GDM1 (cell line): ENCODE results near the gene EGFR.
A peak's percentile ranks its signal among the peaks of the same experiment; 100 is the strongest.

Experiments
- DNase-seq: peaks from one replicate; lab custom pipeline; 2025; lab: John Stamatoyannopoulos, UW

The EGFR gene

DNA sequence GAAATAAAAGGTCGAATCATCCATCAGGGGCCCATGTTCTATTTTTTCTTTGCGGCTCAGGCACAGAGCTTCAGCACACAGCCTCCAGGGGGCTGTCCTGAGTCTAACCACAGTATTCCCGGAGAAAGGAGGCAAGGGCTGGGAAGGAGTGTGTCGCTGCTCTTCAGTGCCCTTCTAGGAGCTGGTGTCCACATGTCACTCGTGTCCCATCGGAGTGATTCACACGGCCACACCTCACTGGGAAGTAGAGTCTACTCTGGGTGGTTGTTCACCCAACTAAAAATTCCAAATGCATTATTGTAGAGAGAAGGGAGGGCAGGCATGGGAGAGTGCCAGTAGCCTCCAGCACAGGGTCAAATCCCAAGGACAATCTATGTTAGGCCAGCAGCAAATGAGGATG is 231.5 kb downstream of the EGFR start:
- no peak for DNase-seq

GRCh38 chr7:55251313-55251712 is 232.5 kb downstream of the EGFR start:
- no peak for DNase-seq

- no peak for DNase-seq
Measured at GRCh38 chr7:55251911-55252310, 233.1 kb downstream of the EGFR start.

DNA sequence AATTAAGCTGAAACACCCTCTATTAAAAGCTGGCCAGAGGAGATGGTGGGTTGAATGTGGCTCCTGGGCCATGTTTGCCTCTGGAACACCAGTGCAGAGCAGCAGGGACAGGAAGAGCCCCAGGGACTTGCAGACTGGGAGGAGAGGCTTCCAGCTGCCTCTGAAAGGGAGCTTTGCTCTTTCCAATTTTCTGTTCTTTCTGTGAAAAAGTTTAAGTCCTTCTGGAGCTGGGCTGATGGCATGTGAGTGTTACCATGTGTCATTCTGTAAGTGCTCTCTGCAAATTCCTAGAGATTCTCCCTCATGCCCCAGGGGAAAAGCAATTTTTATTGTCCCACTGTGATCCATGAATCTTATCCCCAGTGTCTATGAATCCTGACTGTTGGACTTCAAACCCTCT is 233.6 kb downstream of the EGFR start:
- DNase-seq, result no peak

GRCh38 chr7:55253188-55253587 is 234.4 kb downstream of the EGFR start:
- DNase-seq, result no peak

- DNase-seq, result no peak
Measured at GRCh38 chr7:55254242-55254595, 235.4 kb downstream of the EGFR start.

DNA sequence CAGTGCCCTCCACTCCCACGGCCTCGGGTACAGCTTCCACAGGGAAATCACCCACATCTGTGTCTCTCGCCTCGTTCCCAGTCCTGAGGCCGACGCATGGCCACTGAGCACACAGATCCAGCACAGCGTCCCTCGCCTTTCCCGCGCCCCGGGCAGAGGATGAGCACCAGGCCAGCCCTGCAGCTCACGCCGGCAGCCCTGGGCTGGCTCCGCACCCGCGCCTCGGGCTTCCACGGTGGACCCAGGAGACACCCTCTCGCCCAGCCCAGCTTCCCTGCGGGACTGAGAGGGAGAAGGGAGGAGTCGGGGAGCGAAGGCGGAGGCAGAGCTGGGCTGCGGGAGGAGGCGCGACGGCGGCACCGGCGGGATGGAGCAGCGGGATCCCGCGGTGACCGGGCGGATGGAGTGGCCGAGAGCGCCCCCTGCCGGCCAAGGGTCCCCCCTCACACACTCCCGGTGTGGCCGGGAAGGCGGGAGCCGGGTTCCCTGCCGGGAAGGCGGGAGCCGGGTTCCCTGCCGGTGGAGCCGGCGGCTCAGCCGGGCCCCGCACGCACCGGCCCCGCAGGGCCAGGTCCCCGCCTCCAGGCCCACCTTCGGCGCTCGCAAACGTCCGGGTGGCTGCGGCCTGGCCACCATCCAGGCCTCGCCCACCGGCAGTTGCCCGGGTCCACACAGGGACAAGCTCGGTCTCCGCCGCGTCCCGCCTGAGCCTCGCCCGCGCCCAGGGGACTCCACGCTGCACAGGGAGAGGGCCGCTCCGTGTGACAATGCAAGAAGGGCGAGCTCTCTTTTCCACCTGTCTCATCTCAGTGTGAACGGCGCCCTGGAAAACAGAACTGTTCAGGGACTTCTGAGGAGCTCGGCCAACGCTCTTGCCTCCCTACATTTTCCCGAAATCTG is 236.0 kb downstream of the EGFR start:
- no peak for DNase-seq

DNA sequence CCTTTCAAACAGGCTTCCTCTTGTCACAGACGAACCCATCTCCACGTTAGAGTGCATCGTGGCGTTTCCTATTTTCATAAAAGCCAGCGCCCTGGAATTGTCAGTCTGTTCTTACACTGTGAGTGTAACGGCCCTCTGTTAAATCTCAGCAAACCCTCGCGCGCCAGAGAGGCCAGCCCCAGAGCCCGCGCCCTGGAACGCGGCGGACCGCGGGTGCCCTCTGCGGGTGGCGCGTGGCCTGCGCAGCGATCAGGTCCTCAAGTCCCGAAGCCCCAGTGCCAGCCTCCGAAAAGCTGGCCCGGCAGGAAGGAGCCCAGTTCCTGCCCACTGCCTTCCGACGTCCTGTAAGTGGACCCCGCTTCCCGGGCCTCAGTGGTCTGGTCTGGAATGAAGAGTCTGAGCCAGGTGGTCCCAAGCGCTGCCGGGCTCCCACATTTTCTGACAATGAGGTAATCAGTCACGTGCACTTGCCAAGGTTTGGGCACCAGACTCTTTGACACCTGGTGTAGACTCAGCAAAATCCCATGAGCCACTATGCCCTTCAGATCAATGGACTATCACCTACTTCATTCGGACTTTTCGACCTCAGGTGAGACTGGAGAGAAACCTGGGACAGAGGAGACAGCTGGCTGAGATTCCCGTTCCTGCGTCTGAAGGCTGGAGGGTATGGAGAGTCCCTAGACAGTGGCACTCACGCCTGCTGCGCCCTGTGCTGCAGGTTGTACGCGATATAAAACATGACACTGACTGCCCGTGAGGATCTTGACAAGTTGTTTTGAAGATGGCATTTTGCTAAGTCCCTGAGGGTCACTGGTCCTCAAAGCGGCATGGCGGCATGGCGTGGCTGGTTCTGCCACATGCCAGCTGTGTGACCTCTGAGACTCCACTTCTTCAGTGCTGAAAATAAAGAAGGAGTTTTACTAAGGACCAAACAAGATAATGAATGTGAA is 237.0 kb downstream of the EGFR start:
- peak; percentile 12 for DNase-seq

GRCh38 chr7:55258631-55259030 is 239.8 kb downstream of the EGFR start:
- DNase-seq, result no peak

DNA sequence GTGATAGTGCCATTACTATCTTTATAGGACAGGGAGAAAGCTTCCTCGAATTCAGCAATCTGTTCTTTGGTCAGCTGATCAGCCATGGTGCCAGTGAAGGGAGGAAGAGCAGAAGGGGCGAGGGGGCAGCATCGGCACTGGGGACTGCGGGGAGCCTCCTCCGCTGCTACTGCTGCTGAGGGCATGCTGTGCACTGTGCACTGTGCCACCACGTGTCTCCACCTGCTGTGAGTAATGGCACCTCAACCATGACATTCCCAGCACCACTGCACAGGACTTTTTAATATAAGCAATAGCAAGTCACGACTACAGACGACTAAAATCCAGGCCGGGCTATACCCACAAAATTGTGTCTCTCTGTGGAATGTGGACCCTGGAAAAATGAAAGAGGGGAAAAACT is 241.4 kb downstream of the EGFR start:
- DNase-seq, result no peak

- no peak for DNase-seq
Measured at GRCh38 chr7:55260676-55261385, 242.0 kb downstream of the EGFR start.
